HG03066 (cell line): ENCODE measurements around the gene SPOPL.
"Not testable (repeated sequence)": the region's sequence is repeated elsewhere in the genome, so short reads cannot be mapped to it uniquely, and the experiment has no call there.

ENCODE experiments used
- ATAC-seq: cut with Tn5 transposase; IDR thresholded peaks from one replicate; pipeline ENCODE4 v1.9.1; 2021; ENCODE audit warnings: low read depth; ENCODE audit not compliant: unreplicated experiment

Gene SPOPL

GRCh38 chr2:138501425-138502254, at the start of gene SPOPL:
SPOPL (plus strand) TSS chr2:138501770; CDS start chr2:138550217, 48,447 bp downstream.
- ATAC-seq, result peak; percentile 60

GRCh38 chr2:138452324-138452723, 49.2 kb upstream of the SPOPL start:
- ATAC-seq, result no peak

GRCh38 chr2:138453815-138454214, 47.8 kb upstream of the SPOPL start:
- no peak for ATAC-seq

- ATAC-seq, result no peak
Measured at GRCh38 chr2:138454761-138455160, 46.8 kb upstream of the SPOPL start.

GRCh38 chr2:138455275-138455674, 46.3 kb upstream of the SPOPL start:
- ATAC-seq, result no peak

- no peak for ATAC-seq
Measured at GRCh38 chr2:138455691-138456090, 45.9 kb upstream of the SPOPL start.

GRCh38 chr2:138462689-138463088, 38.9 kb upstream of the SPOPL start:
- not testable (repeated sequence) for ATAC-seq

GRCh38 chr2:138468617-138469016, 33.0 kb upstream of the SPOPL start:
- no peak for ATAC-seq

GRCh38 chr2:138469411-138469810, 32.2 kb upstream of the SPOPL start:
- ATAC-seq, result no peak

- ATAC-seq, result no peak
Measured at GRCh38 chr2:138470941-138471340, 30.6 kb upstream of the SPOPL start.

- ATAC-seq, result no peak
Measured at GRCh38 chr2:138474100-138474825, 27.3 kb upstream of the SPOPL start.

GRCh38 chr2:138475277-138475776, 26.2 kb upstream of the SPOPL start:
- peak; percentile 90 for ATAC-seq

GRCh38 chr2:138476186-138476585, 25.4 kb upstream of the SPOPL start:
- ATAC-seq, result no peak

GRCh38 chr2:138476940-138477339, 24.6 kb upstream of the SPOPL start:
- ATAC-seq, result no peak

- not testable (repeated sequence) for ATAC-seq
Measured at GRCh38 chr2:138482796-138483195, 18.8 kb upstream of the SPOPL start.

- no peak for ATAC-seq
Measured at GRCh38 chr2:138485019-138485418, 16.6 kb upstream of the SPOPL start.

- no peak for ATAC-seq
Measured at GRCh38 chr2:138486363-138487198, 15.0 kb upstream of the SPOPL start.

GRCh38 chr2:138490673-138491494, 10.7 kb upstream of the SPOPL start:
- ATAC-seq, result no peak

GRCh38 chr2:138491495-138491862, 10.1 kb upstream of the SPOPL start:
- no peak for ATAC-seq

GRCh38 chr2:138492160-138492559, 9.4 kb upstream of the SPOPL start:
- no peak for ATAC-seq
